Caco-2 (cell line): ENCODE data around the gene COL25A1. TPM values are rescaled to one million over a fixed set of nuclear protein-coding genes. Genes with fewer than 3 reads are reported as not detected.

Experiments used
- BruUV-seq: library from RNA; stranded (reverse); fragments of 400-500 nt; replicated peaks from 2 replicates; lab custom pipeline; 2021; lab: Mats Ljungman, UMichigan
- CTCF ChIA-PET: fragments of 300-600 bp; sonication (Branson Sonifier 250); formaldehyde crosslinking; loops from one replicate; lab custom pipeline; 2022; ENCODE audit warnings: antibody characterized with exemption; lab: Charles Lee
- POLR2A ChIA-PET: fragments of 300-600 bp; sonication (Branson Sonifier 250); formaldehyde crosslinking; loops from one replicate; lab custom pipeline; 2022; ENCODE audit warnings: antibody characterized with exemption; lab: Charles Lee
- DNase-seq, 2 experiments: peaks; one replicate each; pipeline versions ENCODE4 v3.0.0 to v3.0.0-alpha.2; 2020 to 2022
- H3K27me3 ChIP-seq: replicated peaks from 2 replicates; pipeline ENCODE4 v1.6.0; 2011; ENCODE audit warnings: low read length; ENCODE audit not compliant: control insufficient read depth, insufficient read depth
- H3K36me3 ChIP-seq: 2 replicates; pipeline ENCODE4 v1.5.1; 2011; ENCODE audit warnings: low read length; ENCODE audit not compliant: control insufficient read depth, insufficient read depth
- H3K4me1 ChIP-seq: fragments of 250-450 bp; sonication (Bioruptor Pico); 2 replicates; pipeline ENCODE4 v1.5.1; 2020; ENCODE audit warnings: mild to moderate bottlenecking
- H3K4me3 ChIP-seq: 2 replicates; pipeline ENCODE4 v1.5.1; 2011; ENCODE audit warnings: low read depth, mild to moderate bottlenecking, control low read depth, low read length
- H3K9me3 ChIP-seq: fragments of 250-450 bp; sonication (Bioruptor Pico); 2 replicates; pipeline ENCODE4 v1.5.1; 2020; ENCODE audit warnings: mild to moderate bottlenecking, moderate library complexity
- H3K27ac Mint-ChIP-seq: one replicate; pipeline ENCODE4 v1.8.0; 2022; ENCODE audit warnings: mixed read lengths; ENCODE audit not compliant: unreplicated experiment
- H3K27me3 Mint-ChIP-seq: one replicate; pipeline ENCODE4 v1.8.0; 2022; ENCODE audit warnings: mixed read lengths; ENCODE audit not compliant: insufficient read depth, unreplicated experiment
- H3K36me3 Mint-ChIP-seq: one replicate; pipeline ENCODE4 v1.8.0; 2022; ENCODE audit warnings: mild to moderate bottlenecking, mixed read lengths; ENCODE audit not compliant: insufficient read depth, unreplicated experiment
- H3K4me1 Mint-ChIP-seq: one replicate; pipeline ENCODE4 v1.8.0; 2022; ENCODE audit warnings: low read depth, mixed read lengths; ENCODE audit not compliant: unreplicated experiment
- H3K4me3 Mint-ChIP-seq: one replicate; pipeline ENCODE4 v1.8.0; 2022; ENCODE audit warnings: mild to moderate bottlenecking, moderate library complexity, mixed read lengths; ENCODE audit not compliant: unreplicated experiment
- H3K9me3 Mint-ChIP-seq: one replicate; pipeline ENCODE4 v1.8.0; 2022; ENCODE audit warnings: mixed read lengths; ENCODE audit not compliant: unreplicated experiment
- CTCF ChIP-seq, 2 experiments: fragments of 200-600 bp in 1 of 2; IDR thresholded peaks; 1 replicate in 1 of 2; 2 replicates in 1 of 2; pipeline versions ENCODE4 v1.5.1 to v1.8.0; 2011 to 2022; ENCODE audit warnings: antibody characterized with exemption in 1 of 2, control low read depth in 1 of 2, inconsistent platforms in 1 of 2, low read depth in 1 of 2, low read length in 1 of 2, mild to moderate bottlenecking in 1 of 2, moderate library complexity in 1 of 2; ENCODE audit not compliant: insufficient read depth in 1 of 2, severe bottlenecking in 1 of 2, unreplicated experiment in 1 of 2
- intact Hi-C: fragments of 100-400 bp; cut with micrococcal nuclease; formaldehyde crosslinking; loops from one replicate; pipeline ENCODE4 v1.10.0; 2022; ENCODE audit not compliant: unreplicated experiment
- total RNA-seq: library from RNA; stranded (reverse); gene quantifications from 2 replicates; pipeline ENCODE4 v1.2.3, GENCODE V29; 2022

The COL25A1 gene
- total RNA-seq, 1 experiment from 2014 or later = not detected

GRCh38 chr4:109027016-109027500, 275.4 kb downstream of the COL25A1 start:
- Mint-ChIP-seq H3K4me1 (no peaks in the 10 kb centered on the region), H3K9me3 (peaks cover 4% of the 10 kb centered on the region), H3K27ac (no peak overlapping the region), H3K4me3 (no peak overlapping the region), H3K27me3 (no peaks in the 10 kb centered on the region), H3K36me3 (no peaks in the 10 kb centered on the region)
- no peaks in the 10 kb centered on the region for H3K9me3 ChIP-seq
- no peak for TF ChIP-seq CTCF (IDR thresholded peaks at IDR 0.05; ENCODE audit: insufficient read depth in 1 of 2, low read depth in 1 of 2, low read length in 1 of 2, severe bottlenecking in 1 of 2, unreplicated experiment in 1 of 2)
- BruUV-seq = no TSS peak
- H3K27me3 ChIP-seq = no peaks in the 10 kb centered on the region
- no peaks in the 10 kb centered on the region for H3K4me1 ChIP-seq
- no peak overlapping the region for H3K4me3 ChIP-seq
- DNase-seq = no peak
- no peaks in the 10 kb centered on the region for H3K36me3 ChIP-seq
- POLR2A ChIA-PET = no interaction called here
- intact Hi-C loops = no loop called here
- CTCF ChIA-PET = no interaction called here

GRCh38 chr4:109026588-109026987, 275.9 kb downstream of the COL25A1 start:
- intact Hi-C loops = no loop called here
- Mint-ChIP-seq H3K9me3 (peaks cover 8% of the 10 kb centered on the region), H3K27me3 (no peaks in the 10 kb centered on the region), H3K27ac (no peak overlapping the region), H3K4me1 (no peaks in the 10 kb centered on the region), H3K4me3 (no peak overlapping the region), H3K36me3 (no peaks in the 10 kb centered on the region)
- CTCF ChIA-PET = no interaction called here
- POLR2A ChIA-PET = no interaction called here
- Histone ChIP-seq H3K9me3 (no peaks in the 10 kb centered on the region), H3K27me3 (no peaks in the 10 kb centered on the region), H3K4me1 (no peaks in the 10 kb centered on the region), H3K36me3 (no peaks in the 10 kb centered on the region), H3K4me3 (no peak overlapping the region)
- DNase-seq = no peak
- no peak for TF ChIP-seq CTCF (IDR thresholded peaks at IDR 0.05; ENCODE audit: insufficient read depth in 1 of 2, low read depth in 1 of 2, low read length in 1 of 2, severe bottlenecking in 1 of 2, unreplicated experiment in 1 of 2)
- BruUV-seq = no TSS peak

- no peak overlapping the region for H3K4me3 Mint-ChIP-seq
- Histone ChIP-seq H3K4me1 (no peaks in the 10 kb centered on the region), H3K9me3 (no peaks in the 10 kb centered on the region), H3K27me3 (no peaks in the 10 kb centered on the region), H3K36me3 (no peaks in the 10 kb centered on the region), H3K4me3 (no peak overlapping the region)
- no peak for DNase-seq
- H3K27ac Mint-ChIP-seq = no peak overlapping the region
- intact Hi-C loops = no loop called here
- H3K4me1 Mint-ChIP-seq = no peaks in the 10 kb centered on the region
- POLR2A ChIA-PET = no interaction called here
- H3K27me3 Mint-ChIP-seq = no peaks in the 10 kb centered on the region
- no peaks in the 10 kb centered on the region for H3K36me3 Mint-ChIP-seq
- H3K9me3 Mint-ChIP-seq = peaks cover 19% of the 10 kb centered on the region
- CTCF ChIA-PET = no interaction called here
- TF ChIP-seq CTCF (IDR thresholded peaks at IDR 0.05; ENCODE audit: insufficient read depth in 1 of 2, low read depth in 1 of 2, low read length in 1 of 2, severe bottlenecking in 1 of 2, unreplicated experiment in 1 of 2) = no peak
- no TSS peak for BruUV-seq
Measured at GRCh38 chr4:109025471-109026076, 276.9 kb downstream of the COL25A1 start.
